GM12878 (cell line): ENCODE measurements around the gene TUBB3. TPM values are rescaled to one million over a fixed set of nuclear protein-coding genes. Genes with fewer than 3 reads are reported as not detected.

Experiments
- ATAC-seq: fragments of 200-7000 bp; cut with Tn5 transposase; 3 replicates; pipeline ENCODE4 v1.9.1; 2020; ENCODE audit warnings: mild to moderate bottlenecking, moderate library complexity
- BruUV-seq: library from RNA; stranded (reverse); fragments of 400-500 nt; replicated peaks from 2 replicates; lab custom pipeline; 2021; lab: Mats Ljungman, UMichigan
- CTCF ChIA-PET: fragments of 300-600 bp; sonication (Branson Sonifier 250); formaldehyde crosslinking; extraction: SDS; loops from one replicate; lab custom pipeline; 2021; ENCODE audit warnings: inconsistent platforms; lab: Yijun Ruan, JAX
- POLR2A ChIA-PET: fragments of 350-600 bp; formaldehyde crosslinking; extraction: SDS; loops from one replicate; lab custom pipeline; 2021; ENCODE audit warnings: inconsistent platforms; lab: Charles Lee
- RAD21 ChIA-PET: fragments of 300-600 bp; sonication (Branson Sonifier 250); formaldehyde crosslinking; loops from one replicate; lab custom pipeline; 2023; ENCODE audit warnings: antibody characterized with exemption; ENCODE audit not compliant: unreplicated experiment; lab: Charles Lee
- SMC1A ChIA-PET: fragments of 300-600 bp; sonication (Branson Sonifier 250); formaldehyde crosslinking; loops from one replicate; lab custom pipeline; 2023; ENCODE audit not compliant: unreplicated experiment, uncharacterized antibody; lab: Charles Lee
- DNase-seq: peaks from one replicate; pipeline ENCODE4 v3.0.0-alpha.2; 2011; ENCODE audit warnings: low read depth, low spot score
- FAIRE-seq: peaks from 3 replicates; lab custom pipeline; 2011; peaks lifted over from hg19 to GRCh38; lab: Jason Lieb, UNC
- H2AFZ ChIP-seq: 2 replicates; pipeline ENCODE4 v1.6.0; 2011; ENCODE audit warnings: low read depth, low read length, control low read depth; ENCODE audit not compliant: control insufficient read depth
- H3K27ac ChIP-seq: 2 replicates; pipeline ENCODE4 v1.5.1; 2011; ENCODE audit warnings: control low read depth; ENCODE audit not compliant: control insufficient read depth, insufficient read depth
- H3K27me3 ChIP-seq, 2 experiments: replicated peaks in 1 of 2; 2 replicates each; pipeline versions ENCODE4 v1.6.0 to v1.6.1; 2011; ENCODE audit warnings: low read length in 1 of 2; ENCODE audit not compliant: control insufficient read depth in 2 of 2, insufficient read depth in 2 of 2
- H3K36me3 ChIP-seq, 2 experiments: 2 replicates each; pipeline ENCODE4 v1.5.1; 2011; ENCODE audit warnings: low read length in 1 of 2; ENCODE audit not compliant: control insufficient read depth in 2 of 2, insufficient read depth in 2 of 2
- H3K4me1 ChIP-seq: 2 replicates; pipeline ENCODE4 v1.6.1; 2011; ENCODE audit warnings: mild to moderate bottlenecking, low read length, moderate library complexity, mixed read lengths; ENCODE audit not compliant: control insufficient read depth, insufficient read depth
- H3K4me2 ChIP-seq: 2 replicates; pipeline ENCODE4 v1.6.0; 2011; ENCODE audit warnings: control low read depth; ENCODE audit not compliant: control insufficient read depth, insufficient read depth
- H3K4me3 ChIP-seq: fragments of 200-600 bp; sonication (generic); 2 replicates; pipeline ENCODE4 v1.5.1; 2016
- H3K79me2 ChIP-seq: 2 replicates; pipeline ENCODE4 v1.6.0; 2011; ENCODE audit warnings: low read length; ENCODE audit not compliant: control insufficient read depth, insufficient read depth
- H3K9ac ChIP-seq: 2 replicates; pipeline ENCODE4 v1.8.0; 2011; ENCODE audit warnings: low read length, control low read depth, mixed read lengths; ENCODE audit not compliant: control insufficient read depth, insufficient read depth
- H3K9me3 ChIP-seq: replicated peaks from 3 replicates; pipeline ENCODE4 v1.5.1; 2011; ENCODE audit warnings: mild to moderate bottlenecking, low read length; ENCODE audit not compliant: control insufficient read depth, insufficient read depth
- H4K20me1 ChIP-seq: 2 replicates; pipeline ENCODE4 v1.6.0; 2011; ENCODE audit not compliant: control insufficient read depth, insufficient read depth
- ASH2L ChIP-seq: fragments of 300-600, 200-600 bp; sonication (generic); IDR thresholded peaks from 2 replicates; pipeline ENCODE4 v1.6.1; 2017; ENCODE audit warnings: low read depth, mild to moderate bottlenecking, borderline replicate concordance
- ATF7 ChIP-seq: fragments of 450-650 bp; IDR thresholded peaks from 2 replicates; pipeline ENCODE4 v1.6.1; 2016; ENCODE audit warnings: low read depth, mild to moderate bottlenecking
- BCL11A ChIP-seq: IDR thresholded peaks from 2 replicates; pipeline ENCODE4 v1.6.1; 2011; ENCODE audit warnings: low read depth, low read length
- BRCA1 ChIP-seq: IDR thresholded peaks from 2 replicates; pipeline ENCODE4 v1.6.1; 2011; ENCODE audit warnings: low read depth, low read length, improper control_type of control experiment
- CEBPZ ChIP-seq: fragments of 150-350 bp; IDR thresholded peaks from 2 replicates; pipeline ENCODE4 v1.6.1; 2016; ENCODE audit warnings: low read depth, low read length
- IRF4 ChIP-seq: IDR thresholded peaks from 2 replicates; pipeline ENCODE4 v1.6.1; 2011; ENCODE audit warnings: low read depth, low read length
- MAX ChIP-seq: IDR thresholded peaks from 2 replicates; pipeline ENCODE4 v1.6.1; 2012; ENCODE audit warnings: low read depth, low read length, improper control_type of control experiment
- NFIC ChIP-seq: IDR thresholded peaks from 2 replicates; pipeline ENCODE4 v1.6.1; 2012; ENCODE audit warnings: low read depth, mild to moderate bottlenecking, inconsistent platforms, low read length, moderate library complexity
- SP1 ChIP-seq: IDR thresholded peaks from one replicate; pipeline ENCODE4 v1.6.1; 2011; ENCODE audit warnings: low read depth, low read length
- SUZ12 ChIP-seq: fragments of 200-600 bp; sonication (generic); IDR thresholded peaks from one replicate; pipeline ENCODE4 v1.6.1; 2018; ENCODE audit warnings: antibody characterized with exemption, mild to moderate bottlenecking; ENCODE audit not compliant: unreplicated experiment
- TAF1 ChIP-seq: IDR thresholded peaks from 2 replicates; pipeline ENCODE4 v1.6.1; 2011; ENCODE audit warnings: mild to moderate bottlenecking, low read depth, low read length, borderline replicate concordance
- TBL1XR1 ChIP-seq: IDR thresholded peaks from 2 replicates; pipeline ENCODE4 v1.6.1; 2012; ENCODE audit warnings: low read depth, low read length, improper control_type of control experiment
- WRNIP1 ChIP-seq: IDR thresholded peaks from 2 replicates; pipeline ENCODE4 v1.6.1; 2011; ENCODE audit warnings: low read depth, low read length, improper control_type of control experiment, borderline replicate concordance
- ZNF217 ChIP-seq: fragments of 450-650 bp; IDR thresholded peaks from 2 replicates; pipeline ENCODE4 v1.6.1; 2017; ENCODE audit warnings: antibody characterized with exemption, mild to moderate bottlenecking
- ZZZ3 ChIP-seq: IDR thresholded peaks from 2 replicates; pipeline ENCODE4 v1.6.1; 2011; ENCODE audit warnings: low read depth; ENCODE audit not compliant: control insufficient read depth, insufficient read length
- WGBS: methylation state at CpG from one replicate; pipeline ENCODE4 v1.1.6; 2016; ENCODE audit warnings: low lambda C conversion rate; ENCODE audit not compliant: insufficient replicate concordance, insufficient coverage; ENCODE audit errors: missing lambda C conversion rate; 5-methylcytosine and 5-hydroxymethylcytosine counted together
- in situ Hi-C: fragments of 300-500 bp; cut with MboI; formaldehyde crosslinking; loops from 9 replicates; pipeline ENCODE4 v1.14.3; 2018; ENCODE audit warnings: mixed read lengths
- intact Hi-C: fragments of 100-400 bp; cut with micrococcal nuclease; formaldehyde crosslinking; loops from one replicate; pipeline ENCODE4 v1.14.2; 2022; ENCODE audit not compliant: unreplicated experiment
- polyA plus RNA-seq, 11 experiments: library from polyadenylated mRNA; depleted of rRNA in 4 of 11; unstranded in 6 of 11; stranded (reverse) in 5 of 11; fragments of >200 nt; fragmentation: Nextera tagmentation in 4 of 11; fragmentation: Illumina TruSeq in 1 of 11; extraction: Ambion mirVana in 4 of 11; extraction: Trizol in 1 of 11; gene quantifications; 1 replicate in 1 of 11; 2 replicates in 10 of 11; pipeline versions ENCODE4 v1.2.1 to v1.2.3, GENCODE V29; 2011 to 2016; ENCODE audit warnings: inconsistent platforms in 2 of 11, missing spikeins in 2 of 11, low read depth in 1 of 11
- total RNA-seq, 4 experiments: library from RNA; depleted of rRNA in 3 of 4; stranded (reverse); fragments of >200 nt in 3 of 4; fragmentation: Illumina TruSeq in 1 of 4; extraction: Trizol in 1 of 4; gene quantifications; 2 replicates each; pipeline versions ENCODE4 v1.2.1 to v1.2.3, GENCODE V29; 2013 to 2021
- TF ChIP-seq, protein P1 (sequence below): fragments of 450-650 bp; IDR thresholded peaks from 2 replicates; pipeline ENCODE4 v1.6.1; 2014; ENCODE audit warnings: mild to moderate bottlenecking
- TF ChIP-seq, protein P2 (sequence below): fragments of 150-350 bp; IDR thresholded peaks from 2 replicates; pipeline ENCODE4 v1.6.1; 2014; ENCODE audit warnings: mild to moderate bottlenecking, low read depth, low read length

Gene TUBB3
- total and polyA plus RNA-seq, 10 of the 15 experiments (the other 5 are each of a cell fraction or from before 2014, with no cell fraction given) = 0.09 to 2.5 (median 0.58) TPM; not detected in 1

DNA sequence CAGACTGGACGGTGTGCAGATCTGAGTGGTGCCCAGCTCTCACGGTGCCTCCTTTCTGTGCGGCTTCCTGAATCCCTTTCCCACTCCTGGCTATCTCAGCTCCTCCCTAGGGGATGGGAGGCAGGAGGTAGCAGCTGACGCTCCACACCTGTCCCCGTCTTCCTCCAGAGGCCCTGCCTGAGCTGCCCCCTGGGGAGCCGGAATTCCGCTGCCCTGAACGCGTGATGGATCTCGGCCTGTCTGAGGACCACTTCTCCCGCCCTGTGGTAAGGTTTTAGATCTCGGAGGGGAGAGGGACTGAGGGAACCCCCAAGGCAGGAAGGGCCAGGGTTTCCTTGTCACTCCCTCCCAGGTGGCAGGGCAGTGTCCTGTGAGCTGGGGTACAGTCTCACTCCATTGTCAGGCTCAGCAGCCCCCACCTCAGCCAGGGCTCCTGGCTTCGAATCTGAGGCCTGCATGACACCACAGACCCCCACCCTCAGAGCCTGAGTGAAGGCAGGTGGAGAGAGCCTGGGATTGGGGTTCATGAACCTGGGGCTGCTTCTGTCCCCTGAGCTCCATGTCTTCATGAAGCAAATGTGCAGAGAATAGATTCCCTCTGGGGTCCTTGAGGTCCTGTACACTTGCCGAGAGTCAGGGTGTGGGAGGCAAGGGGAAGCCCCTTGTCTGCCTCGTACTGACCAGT lies 32.0 kb downstream of the TUBB3 start (continued):
- TF ChIP-seq CEBPZ (no peak), SP1 (no peak), TBL1XR1 (no peak)

- Histone ChIP-seq H3K4me2 (no peak overlapping the region), H3K4me3 (no peak overlapping the region), H3K79me2 (no peaks in the 10 kb centered on the region), H2AFZ (no peak overlapping the region), H3K27ac (no peak overlapping the region), H3K27me3 (no peaks in the 10 kb centered on the region), H3K9ac (no peak overlapping the region), H3K36me3 (peaks cover 0 to 5% of the 10 kb centered on the region in 2 experiments), H3K4me1 (peaks cover 34% of the 10 kb centered on the region), H3K9me3 (no peaks in the 10 kb centered on the region), H4K20me1 (no peaks in the 10 kb centered on the region)
- ChIA-PET POLR2A (interaction anchor here (1.6 kb wide), 1 partner anchor 18 kb away, joined by 7 read pairs; no protein-coding TSS in a partner anchor), RAD21 (no interaction called here), CTCF (no interaction called here), SMC1A (interaction anchor here (1.3 kb wide), 1 partner anchor 16 kb away, joined by 3 read pairs; no protein-coding TSS in a partner anchor)
- no TSS peak for BruUV-seq
- WGBS = 38% methylated on average over 14 of the region's 15 CpGs
- DNase-seq = no peak
- intact Hi-C loops = no loop called here
- FAIRE-seq = no peak
- in situ Hi-C loops = no loop called here
- ATAC-seq = no peak
- TF ChIP-seq ASH2L = no peak
- no peak for TF ChIP-seq NFIC
- no peak for TF ChIP-seq MAX
- no peak for TF ChIP-seq TAF1
- no peak for TF ChIP-seq SUZ12
- TF ChIP-seq IRF4 = no peak
- TF ChIP-seq BCL11A = no peak
- TF ChIP-seq, protein P1, sequence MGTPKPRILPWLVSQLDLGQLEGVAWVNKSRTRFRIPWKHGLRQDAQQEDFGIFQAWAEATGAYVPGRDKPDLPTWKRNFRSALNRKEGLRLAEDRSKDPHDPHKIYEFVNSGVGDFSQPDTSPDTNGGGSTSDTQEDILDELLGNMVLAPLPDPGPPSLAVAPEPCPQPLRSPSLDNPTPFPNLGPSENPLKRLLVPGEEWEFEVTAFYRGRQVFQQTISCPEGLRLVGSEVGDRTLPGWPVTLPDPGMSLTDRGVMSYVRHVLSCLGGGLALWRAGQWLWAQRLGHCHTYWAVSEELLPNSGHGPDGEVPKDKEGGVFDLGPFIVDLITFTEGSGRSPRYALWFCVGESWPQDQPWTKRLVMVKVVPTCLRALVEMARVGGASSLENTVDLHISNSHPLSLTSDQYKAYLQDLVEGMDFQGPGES = no peak
- TF ChIP-seq BRCA1 = no peak
- no peak for TF ChIP-seq ZNF217
- TF ChIP-seq WRNIP1 = no peak
- no peak for TF ChIP-seq ATF7
- TF ChIP-seq, protein P2, sequence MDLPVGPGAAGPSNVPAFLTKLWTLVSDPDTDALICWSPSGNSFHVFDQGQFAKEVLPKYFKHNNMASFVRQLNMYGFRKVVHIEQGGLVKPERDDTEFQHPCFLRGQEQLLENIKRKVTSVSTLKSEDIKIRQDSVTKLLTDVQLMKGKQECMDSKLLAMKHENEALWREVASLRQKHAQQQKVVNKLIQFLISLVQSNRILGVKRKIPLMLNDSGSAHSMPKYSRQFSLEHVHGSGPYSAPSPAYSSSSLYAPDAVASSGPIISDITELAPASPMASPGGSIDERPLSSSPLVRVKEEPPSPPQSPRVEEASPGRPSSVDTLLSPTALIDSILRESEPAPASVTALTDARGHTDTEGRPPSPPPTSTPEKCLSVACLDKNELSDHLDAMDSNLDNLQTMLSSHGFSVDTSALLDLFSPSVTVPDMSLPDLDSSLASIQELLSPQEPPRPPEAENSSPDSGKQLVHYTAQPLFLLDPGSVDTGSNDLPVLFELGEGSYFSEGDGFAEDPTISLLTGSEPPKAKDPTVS = no peak
- no peak for TF ChIP-seq ZZZ3
Measured at GRCh38 chr16:89956505-89957215, 33.5 kb downstream of the TUBB3 start.
